NCI-H2107 treated with DMSO at 0.1 percent for 48 hours (cell line): Measurements from ENCODE around the gene ZCRB1.

ENCODE experiments used
- DNase-seq: peaks from one replicate; lab custom pipeline; 2025; ENCODE audit not compliant: unreplicated experiment; lab: John Stamatoyannopoulos, UW

ZCRB1 gene

GRCh38 chr12:42281844-42282243 is 44.0 kb downstream of the ZCRB1 start:
- DNase-seq, result no peak

GRCh38 chr12:42281278-42281677 is 44.6 kb downstream of the ZCRB1 start:
- no peak for DNase-seq

- no peak for DNase-seq
Measured at GRCh38 chr12:42278128-42278510, 47.8 kb downstream of the ZCRB1 start.

- no peak for DNase-seq
Measured at GRCh38 chr12:42277396-42278127, 48.3 kb downstream of the ZCRB1 start.

- DNase-seq, result no peak
Measured at GRCh38 chr12:42275499-42275898, 50.4 kb downstream of the ZCRB1 start.

GRCh38 chr12:42273706-42274105 is 52.2 kb downstream of the ZCRB1 start:
- no peak for DNase-seq

GRCh38 chr12:42270596-42270995 is 55.3 kb downstream of the ZCRB1 start:
- no peak for DNase-seq

DNA sequence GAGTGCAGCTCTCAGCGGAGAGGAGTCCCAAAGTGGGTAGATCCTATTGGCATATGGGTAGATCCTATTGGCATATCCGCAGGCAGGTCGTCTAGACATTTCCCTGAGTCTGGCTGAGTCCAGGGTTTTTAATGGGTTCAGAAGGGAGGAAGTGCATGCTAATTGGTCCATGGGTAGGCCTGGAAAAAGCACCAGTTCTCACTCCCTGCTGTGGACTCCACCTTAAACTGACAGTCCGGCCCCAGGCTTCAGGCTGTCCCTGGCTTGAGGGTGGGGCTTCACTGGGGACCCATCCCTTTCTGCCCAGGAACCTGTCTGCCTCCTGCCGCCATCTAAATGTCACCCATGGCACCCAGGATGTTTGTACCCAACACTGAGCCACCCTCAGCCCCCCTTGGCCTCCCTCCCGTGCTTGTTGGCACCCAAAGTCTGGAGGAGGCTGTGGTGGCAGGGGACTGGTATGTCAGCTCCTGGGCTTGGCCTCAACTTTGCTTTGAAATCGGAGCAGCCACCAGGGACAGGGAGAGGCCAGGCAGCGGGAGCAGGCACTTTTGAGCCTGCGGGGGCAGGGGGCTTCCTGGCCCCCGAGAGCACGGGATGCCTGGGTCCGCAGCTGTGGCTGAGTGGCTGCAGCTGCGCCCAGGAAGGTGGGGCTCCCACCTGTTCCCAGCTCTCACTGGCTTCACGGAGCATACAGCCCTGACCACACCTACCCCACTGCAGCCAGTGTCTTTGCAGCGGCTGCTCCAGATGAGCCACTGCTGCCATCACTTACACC is 58.3 kb downstream of the ZCRB1 start:
- no peak for DNase-seq

GRCh38 chr12:42266579-42267230 is 59.2 kb downstream of the ZCRB1 start:
- no peak for DNase-seq

DNA sequence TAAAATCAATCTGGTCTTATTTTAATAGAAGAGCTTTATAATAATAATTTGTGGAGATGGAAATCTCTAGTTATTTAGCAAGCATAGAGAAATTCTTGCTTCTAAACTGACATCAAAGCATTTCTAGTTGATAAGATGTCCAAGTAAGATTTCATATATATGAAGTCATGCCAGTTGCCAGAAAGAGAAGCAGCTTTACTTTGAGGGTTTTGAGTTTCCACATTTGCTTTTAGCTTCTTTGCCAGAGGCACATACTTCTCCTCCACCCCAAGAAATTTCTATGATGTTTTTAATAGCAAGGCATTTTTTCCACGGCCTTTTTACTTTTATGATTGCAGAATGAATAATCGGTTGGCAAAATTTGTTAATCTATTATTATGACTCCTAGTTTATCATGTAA is 63.6 kb downstream of the ZCRB1 start:
- DNase-seq, result no peak
